ENCODE data around the gene WDR76.

WDR76 gene

DNA sequence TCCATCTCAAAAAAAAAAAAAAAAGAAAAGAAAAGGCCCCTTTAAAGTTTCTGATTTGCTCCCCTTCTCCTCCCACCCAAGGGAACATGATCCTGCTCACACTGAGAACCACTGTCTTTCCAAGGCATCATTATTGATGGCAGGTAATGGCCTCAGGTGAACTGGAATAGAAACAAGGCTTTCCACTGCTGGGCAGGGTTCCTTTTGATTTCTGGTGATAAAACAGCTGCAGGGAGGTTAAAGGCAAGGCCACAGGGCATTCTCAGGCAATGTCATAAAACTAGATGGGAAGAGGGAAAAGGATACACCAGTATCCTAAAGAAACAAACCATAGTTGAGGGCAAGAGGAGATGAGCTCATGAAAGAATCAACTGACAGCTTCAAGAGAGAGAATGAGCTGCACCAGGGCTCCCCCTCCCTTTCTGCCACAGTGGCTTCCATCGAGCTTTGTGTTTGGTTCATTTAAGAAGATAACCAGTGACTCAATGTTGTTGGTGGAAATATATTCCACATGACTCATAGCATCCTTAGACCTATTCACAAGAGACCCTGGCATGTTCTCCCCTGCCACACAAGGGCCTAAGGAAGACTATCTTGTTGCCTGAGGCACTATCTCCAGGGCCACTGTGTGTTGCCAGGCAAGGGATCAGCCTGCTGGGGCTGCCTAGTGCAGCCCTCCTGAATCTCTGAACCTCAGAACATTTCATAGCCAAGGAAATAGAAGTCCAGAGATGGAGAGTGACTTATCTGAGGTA lies 86.4 kb downstream of the WDR76 start:
- no peaks in the 10 kb centered on the region for H3K36me3 ChIP-seq (ENCODE audit: insufficient read depth)
- no peak overlapping the region for H3K27ac ChIP-seq
- H3K27me3 ChIP-seq (ENCODE audit: insufficient read depth, low read depth): no peaks in the 10 kb centered on the region
- no peaks in the 10 kb centered on the region for H4K20me1 ChIP-seq (ENCODE audit: insufficient read depth)
- no peak overlapping the region for H2AFZ ChIP-seq (ENCODE audit: low read depth)
- no peaks in the 10 kb centered on the region for H3K79me2 ChIP-seq (ENCODE audit: insufficient read depth, low read depth)
- TF ChIP-seq CTCF (conservative IDR thresholded peaks at IDR 0.05; ENCODE audit: low read depth, low read length): no peak
- no peak overlapping the region for H3K4me2 ChIP-seq
- H3K4me3 ChIP-seq (IDR thresholded peaks at IDR 0.05; ENCODE audit: insufficient read depth, low read depth, low read length): no peak overlapping the region
- no peaks in the 10 kb centered on the region for H3K4me1 ChIP-seq (ENCODE audit: low read depth, poor library complexity, severe bottlenecking)
- no peak overlapping the region for H3K9ac ChIP-seq

GRCh38 chr15:43913941-43914340 lies 87.1 kb downstream of the WDR76 start:
- no peak for TF ChIP-seq CTCF (conservative IDR thresholded peaks at IDR 0.05; ENCODE audit: low read depth, low read length)
- no peak overlapping the region for H3K27ac ChIP-seq
- no peak overlapping the region for H3K4me3 ChIP-seq (IDR thresholded peaks at IDR 0.05; ENCODE audit: insufficient read depth, low read depth, low read length)
- no peaks in the 10 kb centered on the region for H3K79me2 ChIP-seq (ENCODE audit: insufficient read depth, low read depth)
- no peak overlapping the region for H3K9ac ChIP-seq
- no peaks in the 10 kb centered on the region for H3K36me3 ChIP-seq (ENCODE audit: insufficient read depth)
- H3K27me3 ChIP-seq (ENCODE audit: insufficient read depth, low read depth): no peaks in the 10 kb centered on the region
- no peaks in the 10 kb centered on the region for H4K20me1 ChIP-seq (ENCODE audit: insufficient read depth)
- H3K4me1 ChIP-seq (ENCODE audit: low read depth, poor library complexity, severe bottlenecking): no peaks in the 10 kb centered on the region
- H3K4me2 ChIP-seq: no peak overlapping the region
- no peak overlapping the region for H2AFZ ChIP-seq (ENCODE audit: low read depth)

- H3K27me3 ChIP-seq (ENCODE audit: insufficient read depth, low read depth): no peaks in the 10 kb centered on the region
- H4K20me1 ChIP-seq (ENCODE audit: insufficient read depth): no peaks in the 10 kb centered on the region
- H3K79me2 ChIP-seq (ENCODE audit: insufficient read depth, low read depth): no peaks in the 10 kb centered on the region
- H3K4me3 ChIP-seq (IDR thresholded peaks at IDR 0.05; ENCODE audit: insufficient read depth, low read depth, low read length): no peak overlapping the region
- H3K9ac ChIP-seq: no peak overlapping the region
- H2AFZ ChIP-seq (ENCODE audit: low read depth): no peak overlapping the region
- H3K36me3 ChIP-seq (ENCODE audit: insufficient read depth): no peaks in the 10 kb centered on the region
- no peak for TF ChIP-seq CTCF (conservative IDR thresholded peaks at IDR 0.05; ENCODE audit: low read depth, low read length)
- no peak overlapping the region for H3K4me2 ChIP-seq
- H3K27ac ChIP-seq: no peak overlapping the region
- no peaks in the 10 kb centered on the region for H3K4me1 ChIP-seq (ENCODE audit: low read depth, poor library complexity, severe bottlenecking)
Observed at GRCh38 chr15:43915631-43916325, 89.0 kb downstream of the WDR76 start.

- H3K27ac ChIP-seq: no peak overlapping the region
- no peak for TF ChIP-seq CTCF (conservative IDR thresholded peaks at IDR 0.05; ENCODE audit: low read depth, low read length)
- no peaks in the 10 kb centered on the region for H3K79me2 ChIP-seq (ENCODE audit: insufficient read depth, low read depth)
- H3K4me3 ChIP-seq (IDR thresholded peaks at IDR 0.05; ENCODE audit: insufficient read depth, low read depth, low read length): no peak overlapping the region
- H3K4me1 ChIP-seq (ENCODE audit: low read depth, poor library complexity, severe bottlenecking): no peaks in the 10 kb centered on the region
- no peaks in the 10 kb centered on the region for H3K27me3 ChIP-seq (ENCODE audit: insufficient read depth, low read depth)
- H3K36me3 ChIP-seq (ENCODE audit: insufficient read depth): no peaks in the 10 kb centered on the region
- H3K4me2 ChIP-seq: no peak overlapping the region
- H4K20me1 ChIP-seq (ENCODE audit: insufficient read depth): no peaks in the 10 kb centered on the region
- H2AFZ ChIP-seq (ENCODE audit: low read depth): no peak overlapping the region
- no peak overlapping the region for H3K9ac ChIP-seq
Observed at GRCh38 chr15:43916326-43916660, 89.5 kb downstream of the WDR76 start.
